ENCODE data around the gene TAF6. TPM values are rescaled to one million over a fixed set of nuclear protein-coding genes. Genes with fewer than 3 reads are reported as not detected.

Gene TAF6
- total and polyA plus RNA-seq, 9 of the 15 experiments (the other 6 are each of a cell fraction or from before 2014, with no cell fraction given): 0.78 to 78.7 (median 21.3) TPM

GRCh38 chr7:100101016-100101862 lies 17.9 kb downstream of the TAF6 start, which contains the start of the genes AP4M1 and MCM7 (continued):
- peak; percentile 100 for TF ChIP-seq E2F8 (IDR thresholded peaks at IDR 0.05; ENCODE audit: low read depth, partially characterized antibody)
- no peak for TF ChIP-seq CHCHD3 (CRISPR knock-in tag; IDR thresholded peaks at IDR 0.05)
- no peak for TF ChIP-seq TAL1 (IDR thresholded peaks at IDR 0.05)
- no peak for TF ChIP-seq NONO (IDR thresholded peaks at IDR 0.05; ENCODE audit: low read depth in 2 of 2, low read length in 1 of 2)
- TF ChIP-seq TAF7 (tag; IDR thresholded peaks at IDR 0.05): peak; percentile 88
- TF ChIP-seq ELK1 (CRISPR knock-in tag; IDR thresholded peaks at IDR 0.05): no peak
- no peak for TF ChIP-seq ZFPM2 (CRISPR knock-in tag; IDR thresholded peaks at IDR 0.05)
- TF ChIP-seq ZBTB12 (CRISPR knock-in tag; IDR thresholded peaks at IDR 0.05): no peak
- peak; percentile 72; the same call in 1 of the 2 replicates for TF ChIP-seq FOXM1 (IDR thresholded peaks at IDR 0.05; ENCODE audit: low read depth)
- no peak; the same call in 1 of the 2 replicates for TF ChIP-seq FOXM1 (CRISPR knock-in tag; IDR thresholded peaks at IDR 0.05; ENCODE audit: low read depth)
- TF ChIP-seq SIN3A (IDR thresholded peaks at IDR 0.05; ENCODE audit: borderline replicate concordance in 2 of 2, control insufficient read depth in 1 of 2, low read depth in 2 of 2, low read length in 2 of 2): peak; percentile 19 to 71; a peak in 2 of 4 replicates
- TF ChIP-seq RCOR1 (IDR thresholded peaks at IDR 0.05; ENCODE audit: borderline replicate concordance in 1 of 2, low read depth in 2 of 2, low read length in 2 of 2): peak in 1 of 2 experiments; percentile 64; a peak in 3 of 4 replicates
- no peak for TF ChIP-seq E2F5 (CRISPR knock-in tag; IDR thresholded peaks at IDR 0.05)
- TF ChIP-seq PRPF4 (IDR thresholded peaks at IDR 0.05; ENCODE audit: insufficient read depth, low read depth, low read length, poor library complexity, severe bottlenecking): no peak
- no peak for TF ChIP-seq HMGXB4 (CRISPR knock-in tag; IDR thresholded peaks at IDR 0.05)
- 0 out of 2 replicates have a peak, but pooled peaks have one; percentile 21 for TF ChIP-seq ATF1 (CRISPR knock-in tag; IDR thresholded peaks at IDR 0.05)
- TF ChIP-seq ATF1 (tag; IDR thresholded peaks at IDR 0.05): peak; percentile 78
- TF ChIP-seq ZKSCAN3 (CRISPR knock-in tag; IDR thresholded peaks at IDR 0.05): no peak
- TF ChIP-seq ZSCAN29 (IDR thresholded peaks at IDR 0.05): no peak
- TF ChIP-seq XRCC4 (IDR thresholded peaks at IDR 0.05; ENCODE audit: extremely low read depth, insufficient read depth, insufficient read length): no peak
- TF ChIP-seq TRIM28 (IDR thresholded peaks at IDR 0.05): no peak

Data from K562 (cell line).